GM18526 (cell line): Measurements from ENCODE around the gene FXYD6.

Experiments
- POLR2A ChIP-seq: IDR thresholded peaks from 3 replicates; pipeline ENCODE4 v1.6.1; 2011; ENCODE audit not compliant: insufficient read length; ENCODE audit errors: extremely low read depth

The FXYD6 gene

GRCh38 chr11:117879516-117880480 is 3.3 kb upstream of the FXYD6 start:
- TF ChIP-seq POLR2A: no peak

DNA sequence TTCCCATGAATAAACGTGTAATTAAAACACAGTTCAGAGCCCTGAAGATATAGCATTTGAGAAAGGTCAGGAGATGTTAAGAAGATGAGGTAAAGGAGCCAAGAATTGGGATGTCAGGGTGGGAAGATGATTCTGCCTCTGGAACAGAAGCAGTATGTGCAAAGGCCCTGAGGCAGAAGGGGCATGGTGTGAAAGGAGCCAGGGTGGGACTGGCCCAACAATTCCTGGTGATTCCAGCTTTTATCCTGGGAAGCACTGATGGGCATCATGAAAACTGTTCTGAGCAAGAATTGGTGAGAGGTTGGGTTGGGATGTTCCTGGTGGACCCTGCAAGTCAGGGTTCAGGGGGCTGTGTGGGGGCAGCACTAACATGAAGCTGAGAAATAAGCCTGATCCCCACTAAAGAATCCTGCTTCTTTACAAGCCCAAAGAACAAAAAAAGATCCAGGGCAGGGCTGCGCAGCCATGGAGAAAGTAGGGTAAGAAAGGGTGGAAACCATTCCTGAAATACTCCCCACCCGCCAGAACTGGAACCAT is 2.5 kb upstream of the FXYD6 start:
- no peak for TF ChIP-seq POLR2A

DNA sequence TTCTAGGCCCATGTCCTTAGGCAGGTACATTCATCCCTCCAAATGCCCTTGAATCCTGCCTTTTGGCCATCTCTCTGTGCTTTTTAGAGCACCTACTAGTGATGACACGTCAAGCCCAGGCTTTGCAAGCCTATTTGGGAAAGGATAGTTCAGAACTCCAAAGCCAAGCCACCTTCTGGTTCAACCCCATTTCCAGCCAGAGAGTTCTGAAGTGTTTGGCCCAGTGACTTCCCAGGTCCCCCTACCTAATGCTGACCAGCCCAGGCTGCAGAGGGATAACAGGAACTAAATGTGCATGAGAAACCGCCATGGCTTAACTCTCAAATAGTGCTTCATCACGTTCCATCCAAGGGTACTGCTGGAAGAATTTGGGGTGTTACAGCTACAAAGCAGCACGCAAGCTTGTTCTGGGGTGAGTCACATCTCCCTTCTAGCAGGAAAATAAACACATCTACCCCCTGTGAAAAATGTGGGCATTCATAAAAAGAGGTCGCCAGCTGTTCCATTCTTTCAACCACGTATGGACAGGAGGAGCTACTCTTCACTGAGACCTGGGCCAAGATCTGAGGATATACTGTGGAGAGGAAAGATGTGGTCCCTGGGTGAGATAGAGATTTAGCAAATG is 2.0 kb upstream of the FXYD6 start:
- TF ChIP-seq POLR2A: no peak

GRCh38 chr11:117877120-117877784 is 794 bp upstream of the FXYD6 start:
- no peak for TF ChIP-seq POLR2A

DNA sequence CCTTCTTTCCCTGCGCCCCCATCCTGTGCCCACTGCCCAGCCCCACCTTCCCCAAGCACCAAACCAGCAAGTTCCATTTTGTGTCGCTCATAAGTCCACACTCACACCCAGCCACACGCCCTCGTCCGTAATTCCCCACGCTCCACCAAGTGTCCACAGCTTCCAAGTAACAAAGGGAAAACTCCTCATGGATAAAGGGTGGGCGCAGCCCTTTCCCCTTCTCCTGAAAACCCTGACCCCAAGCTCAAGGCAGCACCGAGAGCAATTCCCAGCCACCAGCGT is 458 bp downstream of the FXYD6 start:
- no peak for TF ChIP-seq POLR2A

DNA sequence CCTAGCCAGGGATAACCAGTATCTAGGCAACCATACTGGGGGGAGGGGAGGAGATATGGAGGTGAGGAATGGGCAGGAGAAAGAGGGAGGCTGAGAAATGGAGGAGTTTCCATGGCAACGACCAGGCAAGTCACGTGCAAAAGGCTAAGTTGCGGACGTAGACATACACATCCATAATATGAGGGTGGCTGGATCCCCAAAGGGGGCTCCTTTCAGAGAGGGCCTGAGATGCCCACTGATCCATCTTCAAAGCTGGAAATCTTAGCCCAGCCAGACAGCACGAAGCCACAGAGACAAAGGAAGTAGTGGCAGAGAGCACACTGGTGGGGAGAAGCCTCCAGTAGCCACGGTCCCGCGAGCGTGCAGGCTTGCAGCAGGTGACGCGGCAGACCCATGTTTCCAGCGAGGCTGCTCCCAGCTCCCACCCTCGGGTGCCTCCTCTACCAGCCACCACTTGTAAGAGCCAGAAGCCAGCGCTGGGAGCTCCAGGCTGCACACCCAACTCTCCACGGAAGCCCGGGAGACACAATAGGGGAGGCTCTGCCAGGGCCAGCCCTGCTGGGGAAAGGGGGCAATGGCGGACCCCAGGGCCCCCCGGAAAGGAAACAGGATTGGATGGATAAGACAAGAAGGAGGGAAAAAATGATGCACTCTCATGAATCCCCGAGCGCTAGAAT is 938 bp downstream of the FXYD6 start:
- TF ChIP-seq POLR2A: no peak

DNA sequence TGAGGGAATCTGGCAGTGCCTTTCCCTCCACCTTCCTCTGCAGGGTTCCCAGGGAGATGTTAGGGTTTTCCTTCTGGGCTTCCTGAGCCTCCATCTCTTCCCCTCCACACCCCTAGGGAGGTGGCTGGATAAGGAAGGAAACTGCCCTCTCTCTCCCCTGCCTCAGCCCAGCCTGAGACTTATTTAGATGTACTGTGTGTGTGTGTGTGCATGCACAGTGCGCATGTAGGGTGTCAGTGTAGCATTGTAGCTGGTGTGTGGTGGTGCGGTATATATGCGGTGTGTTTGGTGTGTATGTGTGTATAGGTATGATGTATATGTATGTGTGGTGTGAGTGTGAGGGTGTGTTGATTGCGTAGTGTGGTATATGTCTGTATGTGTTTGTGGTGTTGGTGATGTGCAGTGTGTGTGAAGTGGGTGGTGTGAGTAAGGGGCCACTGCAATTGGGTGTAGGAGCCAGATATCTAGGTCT is 1.5 kb downstream of the FXYD6 start:
- no peak for TF ChIP-seq POLR2A

- no peak for TF ChIP-seq POLR2A
Measured at GRCh38 chr11:117874253-117874909, 2.1 kb downstream of the FXYD6 start.

- no peak for TF ChIP-seq POLR2A
Measured at GRCh38 chr11:117873828-117874125, 2.7 kb downstream of the FXYD6 start.

- no peak for TF ChIP-seq POLR2A
Measured at GRCh38 chr11:117872975-117873827, 3.3 kb downstream of the FXYD6 start.

DNA sequence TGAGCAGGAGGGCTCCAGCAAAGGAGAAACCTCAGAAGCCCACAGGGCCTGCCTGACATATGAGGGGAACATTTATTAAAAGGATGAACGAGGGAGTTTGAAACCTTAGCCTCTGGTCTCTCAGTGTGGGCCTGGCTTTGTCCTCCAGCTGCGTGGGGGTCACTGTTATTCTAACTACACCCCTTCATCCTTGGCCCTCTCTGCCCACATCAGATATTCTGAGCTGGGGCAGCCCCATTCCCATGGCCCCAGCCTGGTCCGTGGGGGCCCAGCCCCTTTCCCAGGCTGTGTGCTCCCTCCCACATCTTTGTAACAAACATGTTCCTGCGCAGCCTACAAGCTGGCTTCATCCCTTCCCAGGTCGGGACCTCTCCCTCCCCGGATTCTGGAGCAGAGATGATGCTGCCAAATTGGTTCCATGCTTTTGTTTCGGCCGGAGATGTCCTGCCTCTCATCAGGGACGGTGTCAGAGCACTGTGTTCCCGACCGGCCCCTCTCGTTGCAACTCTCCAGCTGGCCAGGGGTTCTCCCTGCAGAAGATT is 4.0 kb downstream of the FXYD6 start:
- no peak for TF ChIP-seq POLR2A

DNA sequence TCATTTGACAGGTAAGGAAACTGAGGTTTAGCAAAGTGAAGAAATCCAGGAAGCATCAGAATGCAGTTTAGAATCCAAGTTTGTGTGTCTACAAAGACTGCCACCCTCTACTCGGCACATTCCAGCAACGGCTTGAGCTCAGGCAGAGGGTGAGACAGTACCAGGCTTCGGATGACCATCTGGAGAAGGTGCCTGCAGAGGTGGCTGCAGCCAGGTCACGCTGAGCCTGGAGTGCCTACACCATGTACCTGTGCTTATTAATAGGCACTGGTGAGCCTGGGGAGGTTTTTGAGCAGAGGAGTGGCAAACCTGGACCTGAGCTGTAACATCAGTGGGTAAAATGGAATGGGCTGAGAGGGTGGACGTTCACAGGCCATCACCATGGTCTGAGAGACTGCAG is 4.7 kb downstream of the FXYD6 start:
- no peak for TF ChIP-seq POLR2A

DNA sequence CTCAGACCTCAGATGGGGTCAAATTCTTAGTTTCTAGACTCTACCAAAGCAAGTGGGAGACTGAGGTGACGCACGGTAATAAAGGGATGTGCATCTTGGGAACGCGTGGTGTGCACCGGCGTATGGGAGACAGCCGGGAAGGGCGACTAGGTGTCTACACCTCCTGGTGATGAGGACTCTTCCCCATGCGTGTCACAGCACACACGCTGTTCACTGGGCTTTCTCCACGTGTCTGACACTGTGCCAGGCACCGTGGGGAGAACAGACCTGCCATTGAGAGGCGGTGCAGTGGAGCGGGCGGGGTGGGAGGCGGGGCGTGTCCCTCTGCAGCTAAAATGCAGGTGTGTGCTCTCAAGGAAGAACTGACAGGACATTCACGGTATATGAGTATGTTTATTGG is 5.3 kb downstream of the FXYD6 start:
- TF ChIP-seq POLR2A: no peak
